Left renal cortex interstitium (tissue), 4 donors: ENCODE measurements around the gene RTL9. TPM values are rescaled to one million over a fixed set of nuclear protein-coding genes. Genes with fewer than 3 reads are reported as not detected.
"Not testable (repeated sequence)": the region's sequence is repeated elsewhere in the genome, so short reads cannot be mapped to it uniquely, and the experiment has no call there.

Experiments used
- DNase-seq, 4 donors: peaks; one replicate each; pipeline ENCODE4 v3.0.0-alpha.2; 2013; ENCODE audit warnings: low read depth in 4 of 4, low spot score in 2 of 4, missing footprints in 1 of 4
- polyA plus RNA-seq, 4 donors: library from polyadenylated mRNA; unstranded; fragments of 120-200 nt; gene quantifications; one replicate each; pipeline ENCODE4 v1.2.1, GENCODE V29; 2013; ENCODE audit not compliant: insufficient read length in 4 of 4

RTL9 gene
- under 1 TPM; 0.30 to 0.52 (median 0.33) TPM for polyA plus RNA-seq

GRCh38 chrX:110358548-110358947 is at the start of gene RTL9:
Gene RTL9, plus strand, starts transcription at chrX:110358848. Its CDS starts 91,770 bp downstream, at chrX:110450618.
- no peak for DNase-seq

- no peak for DNase-seq
Measured at GRCh38 chrX:110310000-110310790, 48.5 kb upstream of the RTL9 start.

DNA sequence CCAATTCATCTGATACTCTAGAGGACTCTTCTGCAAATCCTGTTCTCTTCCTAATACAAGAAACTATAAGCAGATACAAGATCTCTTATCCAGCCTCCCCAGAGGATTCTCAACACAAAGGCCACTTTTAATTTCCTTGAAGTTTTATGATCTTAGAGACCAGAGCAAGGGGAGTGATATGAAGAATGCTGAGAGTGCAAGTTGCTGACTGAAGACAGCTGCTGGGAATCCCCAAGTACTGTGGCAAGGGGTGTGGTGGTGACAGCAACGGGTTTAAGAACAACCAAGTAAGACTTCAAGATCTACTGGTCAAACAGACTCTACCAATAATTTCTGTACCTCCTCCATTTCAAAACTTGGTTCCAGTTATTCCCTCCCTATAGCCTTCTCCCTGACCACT is 47.8 kb upstream of the RTL9 start:
- DNase-seq = no peak

GRCh38 chrX:110311437-110312230 is 47.0 kb upstream of the RTL9 start:
- no peak for DNase-seq

DNA sequence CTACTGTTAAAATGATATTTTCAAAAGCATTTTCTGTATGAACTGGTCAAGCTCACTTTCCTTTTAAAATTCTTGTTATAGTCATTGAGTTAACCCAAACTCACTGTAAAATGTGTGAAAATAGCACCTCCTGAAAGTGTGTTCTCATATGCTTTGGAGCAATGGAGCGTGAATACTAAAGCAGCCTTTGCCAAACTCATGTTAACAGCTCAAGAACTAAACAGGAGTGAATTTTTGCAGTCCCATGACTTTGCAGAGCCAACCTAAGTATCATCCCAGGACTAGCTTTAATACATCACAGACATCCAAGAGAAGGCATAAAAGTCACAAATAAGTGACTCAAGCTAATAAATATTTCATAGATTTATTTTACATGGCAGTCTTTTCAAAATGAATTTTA is 43.1 kb upstream of the RTL9 start:
- no peak for DNase-seq

DNA sequence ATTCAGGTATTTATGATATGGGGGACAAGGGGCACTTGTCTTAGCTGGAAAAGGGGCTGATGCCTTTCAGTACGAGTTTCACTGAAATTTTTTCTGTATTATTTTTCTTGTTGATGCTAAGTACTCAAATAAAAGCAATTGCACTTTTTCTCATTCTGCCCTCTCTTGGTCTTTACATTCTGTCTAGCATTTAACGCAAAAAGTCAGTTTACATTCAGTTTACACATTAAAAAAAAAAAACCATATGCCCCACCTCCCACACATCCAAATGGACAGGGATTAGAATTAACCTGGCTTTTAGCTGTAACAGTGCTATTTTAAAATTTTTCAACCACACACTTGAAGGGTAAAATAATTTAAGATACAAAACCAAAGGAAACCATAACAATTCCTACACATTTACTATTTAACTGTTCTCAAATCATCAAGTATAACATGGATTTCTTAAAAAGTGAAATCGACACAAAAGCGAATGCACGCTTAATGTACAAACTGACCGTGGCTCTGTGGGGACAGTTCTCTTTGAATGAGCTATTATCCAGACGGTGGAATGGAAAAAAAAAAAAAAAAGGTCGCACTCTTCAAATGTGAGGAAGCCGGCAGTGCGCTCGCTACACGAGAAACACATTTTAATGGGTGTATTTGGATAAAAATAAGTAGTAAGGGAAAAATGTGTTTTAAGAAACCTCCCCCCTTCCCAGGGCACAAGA is 42.1 kb upstream of the RTL9 start:
- DNase-seq = no peak

GRCh38 chrX:110317061-110317819 is 41.4 kb upstream of the RTL9 start:
- no peak for DNase-seq

GRCh38 chrX:110317820-110318663 is 40.6 kb upstream of the RTL9 start, which contains the start of gene AMMECR1:
Gene AMMECR1, minus strand, starts transcription at chrX:110318085. Its CDS starts 14 bp downstream, at chrX:110318071.
- peak in 3 of 4 donors; percentile 48 to 61 (median 56) for DNase-seq

DNA sequence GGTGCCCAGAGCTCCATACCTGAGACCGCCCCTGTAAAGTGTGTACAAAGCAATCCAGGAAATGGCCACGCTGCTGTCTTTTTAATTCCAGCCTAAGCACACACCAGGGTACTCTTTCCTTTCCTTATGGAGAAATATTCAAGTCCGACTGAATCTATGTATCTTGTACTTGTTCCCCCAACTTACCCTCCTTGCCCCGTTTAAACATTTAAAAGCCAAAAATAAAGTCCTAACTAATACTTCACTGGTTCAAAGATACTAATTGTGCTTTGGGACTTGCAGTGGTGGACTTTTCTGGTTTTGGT is 40.0 kb upstream of the RTL9 start:
- no peak for DNase-seq

- DNase-seq = no peak
Measured at GRCh38 chrX:110320381-110320987, 38.2 kb upstream of the RTL9 start.

GRCh38 chrX:110321081-110321480 is 37.6 kb upstream of the RTL9 start:
- DNase-seq = no peak

- DNase-seq = no peak
Measured at GRCh38 chrX:110321670-110322069, 37.0 kb upstream of the RTL9 start.

GRCh38 chrX:110322603-110323002 is 36.0 kb upstream of the RTL9 start:
- DNase-seq = no peak

GRCh38 chrX:110326712-110327111 is 31.9 kb upstream of the RTL9 start:
- no peak for DNase-seq

GRCh38 chrX:110327336-110327735 is 31.3 kb upstream of the RTL9 start:
- no peak for DNase-seq

DNA sequence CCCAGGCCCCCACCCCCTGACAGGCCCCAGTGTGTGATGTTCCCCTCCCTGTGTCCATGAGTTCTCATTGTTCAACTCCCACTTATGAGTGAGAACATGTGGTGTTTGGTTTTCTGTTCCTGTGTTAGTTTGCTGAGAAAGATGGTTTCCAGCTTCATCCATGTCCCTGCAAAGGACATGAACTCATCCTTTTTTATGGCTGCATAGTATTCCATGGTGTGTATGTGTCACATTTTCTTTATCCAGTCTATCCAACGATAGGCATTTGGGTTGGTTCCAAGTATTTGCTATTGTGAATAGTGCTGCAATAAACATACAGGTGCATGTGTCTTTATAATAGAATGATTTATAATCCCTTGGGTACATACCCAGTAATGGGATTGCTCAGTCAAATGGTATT is 30.0 kb upstream of the RTL9 start:
- not testable (repeated sequence) for DNase-seq

- DNase-seq = no peak
Measured at GRCh38 chrX:110331444-110332030, 27.1 kb upstream of the RTL9 start.

DNA sequence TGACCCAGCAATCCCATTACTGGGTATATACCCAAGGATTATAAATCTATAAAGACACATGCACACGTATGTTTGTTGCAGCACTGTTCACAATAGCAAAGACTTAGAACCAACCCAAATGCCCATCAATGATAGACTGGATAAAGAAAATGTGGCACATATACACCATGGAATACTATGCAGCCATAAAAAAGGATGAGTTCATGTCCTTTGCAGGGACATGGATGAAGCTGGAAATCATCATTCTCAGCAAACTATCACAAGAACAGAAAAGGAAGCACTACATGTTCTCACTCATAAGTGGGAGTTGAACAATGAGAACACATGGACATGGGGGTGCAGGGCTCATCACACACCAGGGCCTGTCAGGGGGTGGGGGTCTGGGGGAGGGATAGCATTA is 25.2 kb upstream of the RTL9 start:
- not testable (repeated sequence) for DNase-seq

GRCh38 chrX:110338935-110339334 is 19.7 kb upstream of the RTL9 start:
- DNase-seq = no peak
